ENCODE results near the gene PFKL.

Gene PFKL

GRCh38 chr21:44314561-44314960 lies 14.7 kb downstream of the PFKL start:
- no peak for DNase-seq

GRCh38 chr21:44315691-44316203 lies 15.9 kb downstream of the PFKL start:
- DNase-seq: no peak

DNA sequence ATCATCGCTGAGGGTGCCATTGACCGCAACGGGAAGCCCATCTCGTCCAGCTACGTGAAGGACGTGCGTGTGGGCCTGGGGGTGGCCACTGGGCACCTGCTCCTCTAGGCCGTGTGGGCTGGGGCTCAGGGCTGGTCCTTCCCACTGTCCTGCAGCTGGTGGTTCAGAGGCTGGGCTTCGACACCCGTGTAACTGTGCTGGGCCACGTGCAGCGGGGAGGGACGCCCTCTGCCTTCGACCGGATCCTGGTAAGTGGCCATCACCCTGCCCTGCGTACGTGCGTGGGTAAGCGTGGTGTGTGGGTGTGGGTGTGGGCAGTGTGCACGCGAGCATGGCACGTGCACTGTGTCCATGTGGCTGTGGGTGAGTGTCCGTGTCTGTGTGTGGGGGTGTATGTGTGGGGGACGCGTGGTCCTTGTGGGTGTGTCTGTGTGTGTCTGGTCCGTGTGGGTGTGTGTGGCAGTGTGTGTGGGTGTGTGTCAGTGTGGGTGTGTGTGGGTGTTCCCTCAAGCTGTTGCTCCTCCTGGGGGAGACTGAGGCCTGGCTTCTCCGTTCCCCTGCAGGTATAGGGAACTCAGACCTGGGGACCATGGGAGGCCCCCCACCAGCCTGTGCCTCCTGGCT lies 16.5 kb downstream of the PFKL start:
- no peak for DNase-seq

DNA sequence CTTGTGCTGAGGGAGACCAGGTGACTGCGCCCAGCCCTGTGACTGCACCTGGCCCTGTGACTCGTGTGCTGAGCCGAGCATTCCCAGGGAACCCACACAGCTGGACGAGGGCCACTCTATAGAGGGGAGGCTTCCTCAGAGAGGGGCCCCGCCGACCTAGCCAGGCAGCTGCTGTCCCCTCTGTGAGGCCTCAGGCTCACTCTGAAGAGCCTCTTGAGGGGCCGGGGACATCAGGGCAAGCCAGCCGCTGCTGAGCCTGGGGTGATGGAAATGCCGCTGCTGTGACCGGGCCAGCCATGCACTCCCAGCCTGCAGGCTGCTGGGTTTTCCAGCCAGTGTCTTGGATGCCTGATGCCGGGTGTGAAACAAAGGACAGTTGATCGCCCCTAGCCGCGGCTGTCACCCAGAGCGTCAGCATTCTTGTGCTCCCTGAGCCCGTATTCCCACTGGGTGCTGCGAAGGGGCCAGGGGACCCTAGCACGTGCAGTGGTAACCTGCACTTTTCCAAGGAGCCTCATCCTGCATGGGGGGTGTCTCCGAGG lies 17.5 kb downstream of the PFKL start:
- DNase-seq: no peak

DNA sequence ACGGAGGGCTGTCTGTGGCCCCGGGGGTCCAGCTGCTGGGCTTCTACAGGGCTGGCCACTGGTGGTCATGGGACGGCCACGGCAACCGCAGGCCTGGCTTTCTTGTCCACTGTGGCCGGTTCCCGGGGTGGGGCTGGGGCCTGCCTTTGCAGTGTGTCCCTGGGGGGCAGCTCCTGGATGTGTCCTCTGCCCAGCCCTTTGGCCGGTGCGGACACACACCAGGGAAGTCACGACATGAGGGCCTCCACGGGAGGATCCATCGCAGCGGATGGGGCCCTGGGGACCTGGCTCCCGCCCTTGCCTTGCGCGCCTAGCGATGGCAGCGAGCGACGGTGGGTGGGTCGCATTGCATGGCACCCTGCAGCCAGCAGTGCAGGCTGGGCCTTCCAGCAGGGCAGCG lies 18.0 kb downstream of the PFKL start:
- DNase-seq: no peak

- no peak for DNase-seq
Observed at GRCh38 chr21:44318489-44319285, 18.8 kb downstream of the PFKL start.

DNA sequence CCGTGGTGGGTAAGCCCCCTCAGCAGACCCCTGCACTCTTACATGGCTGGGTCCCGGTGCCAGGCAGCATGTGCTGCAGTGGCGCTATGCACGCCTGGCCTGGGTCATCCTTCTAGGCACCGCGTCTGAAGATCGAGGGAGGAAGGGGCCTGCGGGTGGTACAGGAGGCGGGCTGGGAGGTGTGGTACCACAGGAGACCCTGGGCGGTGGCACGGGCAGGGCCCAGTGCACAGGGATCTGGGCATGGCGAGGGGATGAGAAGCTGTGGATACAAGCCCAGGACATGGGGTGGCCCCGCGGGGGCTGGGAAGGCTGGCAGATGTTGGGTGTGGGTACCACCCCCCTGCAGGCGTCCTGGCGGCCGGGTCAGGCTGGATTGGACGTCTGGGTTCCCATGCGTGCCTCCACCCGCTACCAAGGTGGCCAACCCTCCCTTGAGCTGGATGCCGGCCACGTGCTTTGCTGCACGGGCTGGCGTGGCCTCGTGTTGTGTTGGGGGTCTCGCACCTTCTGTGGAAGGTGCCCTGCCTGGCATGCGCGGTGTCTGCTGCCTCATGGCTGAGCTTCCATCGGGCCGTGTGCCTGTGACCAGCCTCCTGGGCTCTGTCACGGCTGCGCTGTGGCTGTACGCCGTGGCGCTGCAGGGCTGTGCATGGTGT lies 19.7 kb downstream of the PFKL start:
- DNase-seq: no peak

DNA sequence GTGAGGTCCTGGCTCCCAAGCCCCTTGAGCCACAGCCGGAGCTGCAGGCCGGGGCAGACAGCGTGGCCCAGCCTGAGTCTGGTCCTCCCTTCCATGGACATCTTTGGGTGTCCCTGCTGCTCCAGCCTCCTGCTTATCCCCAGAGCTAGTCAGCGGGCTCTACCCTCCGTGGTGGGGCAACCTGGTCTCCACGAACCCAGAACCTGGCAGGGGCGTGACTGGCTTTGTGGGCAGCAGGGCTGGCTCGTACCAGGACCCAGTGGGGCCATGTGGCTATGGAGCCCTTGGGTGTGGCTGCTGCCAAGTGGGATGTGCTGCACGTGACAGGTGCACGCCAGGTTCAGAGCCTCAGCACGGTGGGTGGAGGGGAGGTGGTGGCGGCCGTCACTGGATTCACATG lies 21.0 kb downstream of the PFKL start:
- no peak for DNase-seq

- no peak for DNase-seq
Observed at GRCh38 chr21:44321846-44322450, 22.1 kb downstream of the PFKL start.

GRCh38 chr21:44322621-44323325 lies 22.9 kb downstream of the PFKL start:
- DNase-seq: no peak

DNA sequence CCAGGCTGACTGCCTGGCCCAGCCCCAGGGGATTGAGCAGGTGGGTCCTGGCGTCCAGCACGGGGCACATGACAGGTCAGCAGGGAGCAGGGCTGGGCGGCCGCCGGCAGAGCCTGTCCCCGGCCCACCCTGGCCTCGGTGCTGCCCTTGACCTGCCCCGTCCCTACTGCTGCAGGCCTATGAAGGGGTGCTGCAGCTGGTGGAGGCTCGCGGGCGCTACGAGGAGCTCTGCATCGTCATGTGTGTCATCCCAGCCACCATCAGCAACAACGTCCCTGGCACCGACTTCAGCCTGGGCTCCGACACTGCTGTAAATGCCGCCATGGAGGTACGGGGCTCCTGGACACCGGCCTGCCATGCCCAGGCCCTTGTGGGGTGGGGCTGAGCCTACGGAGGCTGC lies 23.7 kb downstream of the PFKL start:
- DNase-seq: no peak

GRCh38 chr21:44324106-44324853 lies 24.4 kb downstream of the PFKL start:
- DNase-seq: no peak

GRCh38 chr21:44324854-44325107 lies 24.9 kb downstream of the PFKL start:
- no peak for DNase-seq

DNA sequence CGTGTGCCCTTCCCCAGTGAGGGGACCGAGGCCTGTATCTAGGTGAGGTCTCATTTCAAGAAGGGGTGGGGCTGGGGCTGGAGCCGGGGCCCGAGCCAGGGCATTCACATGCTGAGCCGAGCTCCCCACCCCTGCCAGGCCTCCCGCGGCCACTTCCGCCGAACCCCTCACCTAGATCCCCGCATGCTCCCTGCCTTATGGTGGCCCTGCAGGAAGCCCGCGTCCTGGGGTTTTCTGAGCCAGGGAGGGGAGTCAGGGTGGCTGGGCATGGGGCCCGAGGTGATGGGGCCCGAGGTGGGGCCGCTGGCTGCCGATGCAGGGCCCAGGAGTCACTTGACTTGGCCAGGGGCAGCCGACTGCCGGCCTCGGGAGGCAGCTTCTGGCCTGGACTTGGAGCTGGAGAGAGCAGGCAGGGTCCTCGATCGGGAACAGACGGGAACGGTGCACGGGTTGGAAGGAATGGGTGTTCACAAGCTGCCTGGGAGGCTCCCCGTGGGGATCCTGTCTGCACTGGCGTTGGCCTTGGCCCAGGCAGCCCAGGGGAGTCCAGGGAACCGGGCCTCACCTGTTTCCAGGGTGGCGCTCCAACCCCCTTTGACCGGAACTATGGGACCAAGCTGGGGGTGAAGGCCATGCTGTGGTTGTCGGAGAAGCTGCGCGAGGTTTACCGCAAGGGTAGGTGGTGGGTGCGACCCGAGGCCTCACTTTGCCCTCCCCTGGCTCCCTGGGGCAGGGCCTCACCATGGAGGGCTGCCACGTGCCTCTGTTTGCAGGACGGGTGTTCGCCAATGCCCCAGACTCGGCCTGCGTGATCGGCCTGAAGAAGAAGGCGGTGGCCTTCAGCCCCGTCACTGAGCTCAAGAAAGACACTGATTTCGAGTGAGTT lies 25.8 kb downstream of the PFKL start:
- no peak for DNase-seq

DNA sequence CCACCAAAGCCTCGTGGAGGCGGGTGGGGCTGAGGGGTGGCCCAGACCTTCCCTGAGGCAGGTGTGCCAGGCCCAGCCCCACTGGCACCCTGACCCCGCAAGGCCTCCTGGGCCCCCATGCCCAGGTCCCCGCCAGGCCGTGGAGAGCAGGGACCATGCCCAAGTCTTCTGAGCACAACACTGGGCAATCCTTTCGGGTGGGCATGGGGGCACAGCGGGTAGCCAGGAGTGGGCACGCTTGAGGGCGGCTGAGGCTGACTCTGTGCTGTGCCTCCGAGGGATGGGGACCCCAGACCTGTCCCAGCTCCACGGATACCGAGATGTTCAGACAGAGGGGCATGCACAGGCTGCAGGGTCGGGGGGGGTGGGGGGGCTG lies 26.4 kb downstream of the PFKL start:
- no peak for DNase-seq

- no peak for DNase-seq
Observed at GRCh38 chr21:44326716-44327602, 27.1 kb downstream of the PFKL start.

DNA sequence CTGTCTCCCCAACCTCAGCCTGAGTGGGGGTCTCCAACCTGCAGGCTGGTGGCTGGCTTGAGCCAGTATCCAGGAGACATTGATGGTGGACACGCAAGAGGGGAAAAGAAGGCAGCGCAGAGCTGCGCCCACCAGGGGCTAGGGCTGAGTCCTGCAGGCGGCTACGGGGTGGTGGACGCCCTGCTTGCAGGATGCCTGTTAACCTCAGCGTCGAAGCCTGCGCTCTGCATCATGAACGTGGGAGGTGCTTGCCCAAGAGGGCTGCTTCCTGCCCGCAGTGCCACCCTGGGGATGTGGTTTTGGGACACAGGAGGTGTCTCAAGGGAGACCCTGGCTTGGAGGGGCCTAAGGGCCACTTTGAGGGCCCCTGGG lies 27.7 kb downstream of the PFKL start:
- no peak for DNase-seq

DNA sequence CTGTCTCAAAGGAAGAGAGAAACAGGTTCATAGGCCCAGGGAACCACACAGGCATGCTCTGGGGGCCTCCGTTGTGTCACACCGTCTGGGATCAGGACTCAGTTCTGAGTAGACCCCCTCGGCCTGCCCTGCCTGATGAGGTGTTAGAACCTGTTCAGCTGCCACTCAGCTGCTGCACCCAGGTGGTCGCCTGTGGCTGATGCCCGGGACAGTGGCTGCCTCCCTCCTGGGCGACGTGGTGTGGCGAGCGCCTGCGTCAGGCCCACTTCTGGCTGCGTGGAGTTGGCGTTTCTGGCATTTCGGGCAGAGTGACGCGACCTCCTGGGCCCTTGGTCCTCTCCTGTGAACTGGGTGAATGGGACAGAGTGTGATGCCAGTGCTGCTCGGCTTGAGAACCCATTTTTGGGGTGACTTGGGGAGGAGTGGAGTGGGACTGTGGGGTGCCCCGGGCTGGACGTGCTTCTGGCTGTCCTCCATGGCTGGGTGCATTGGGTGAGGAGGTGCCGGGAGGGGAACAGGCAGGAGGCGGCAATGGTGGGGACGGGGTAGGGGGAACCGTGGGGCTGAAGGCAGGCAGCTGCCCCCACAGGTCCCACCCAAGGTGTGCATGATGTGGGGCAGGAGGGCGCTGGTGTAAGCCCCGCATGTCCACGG lies 28.5 kb downstream of the PFKL start:
- DNase-seq: no peak

DNA sequence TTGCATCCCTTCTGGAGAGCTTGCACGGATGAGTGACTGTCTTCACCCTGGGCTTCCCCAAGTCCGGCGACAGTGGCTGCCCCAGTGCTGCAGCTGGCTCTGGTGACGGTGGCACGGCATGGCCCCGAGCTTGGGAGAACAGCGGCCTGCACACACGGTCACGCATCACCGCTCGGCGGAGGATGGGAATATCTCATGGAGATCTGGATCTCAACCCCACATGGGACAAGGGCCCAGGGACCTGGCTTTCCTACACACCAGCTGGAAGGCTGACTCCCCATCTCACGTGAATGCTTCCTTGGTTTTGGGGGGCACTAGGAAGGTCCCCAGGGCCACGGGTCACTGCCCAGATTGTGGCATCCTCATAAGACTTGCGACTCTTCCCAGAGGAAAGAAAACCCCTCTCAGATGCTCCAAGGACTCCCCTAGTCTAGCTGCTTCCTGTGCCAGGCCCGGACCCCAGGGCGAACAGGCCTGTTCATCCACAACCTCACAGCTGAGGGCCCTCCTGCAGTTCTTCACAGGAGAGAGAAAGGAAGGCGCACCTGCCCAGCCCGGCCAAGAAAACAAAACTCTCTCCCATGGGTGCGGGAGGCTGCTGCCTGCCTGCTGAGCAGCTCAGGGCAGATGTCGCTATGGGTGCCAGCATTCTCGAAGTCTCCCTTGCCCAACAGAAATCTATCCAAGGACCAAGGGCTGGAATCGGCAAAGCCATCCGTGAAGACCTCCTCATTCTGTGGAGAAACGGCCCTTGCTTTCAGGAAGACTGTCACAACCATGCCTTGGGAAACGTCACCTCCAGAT lies 29.4 kb downstream of the PFKL start:
- no peak for DNase-seq

Data from CD4-positive, alpha-beta T cell treated with Interleukin-4 for 1 hour (primary cell).